Mesodermal cell (in vitro differentiated cells): ENCODE data around the gene CILP.

Source experiments
- H3K27ac ChIP-seq: 2 replicates; pipeline ENCODE4 v1.7.0; 2013; ENCODE audit warnings: mild to moderate bottlenecking, low read depth, low read length, moderate library complexity; ENCODE audit not compliant: severe bottlenecking
- H3K36me3 ChIP-seq: 2 replicates; pipeline ENCODE4 v1.7.1; 2013; ENCODE audit warnings: mild to moderate bottlenecking, low read length, moderate library complexity; ENCODE audit not compliant: control insufficient read depth, insufficient read depth
- H3K4me1 ChIP-seq: one replicate; pipeline ENCODE4 v1.7.1; 2013; ENCODE audit warnings: mild to moderate bottlenecking, low read length; ENCODE audit not compliant: insufficient read depth, control insufficient read depth, poor library complexity, severe bottlenecking
- H3K4me3 ChIP-seq: 2 replicates; pipeline ENCODE4 v1.7.0; 2013; ENCODE audit warnings: low read length, control low read depth, mild to moderate bottlenecking; ENCODE audit not compliant: insufficient read depth, poor library complexity, severe bottlenecking; ENCODE audit errors: extremely low read depth
- H3K9me3 ChIP-seq: 2 replicates; pipeline ENCODE4 v1.7.1; 2013; ENCODE audit warnings: mild to moderate bottlenecking, low read length, moderate library complexity; ENCODE audit not compliant: control insufficient read depth
- WGBS, 2 experiments: methylation state at CpG; one replicate each; pipeline ENCODE4 v1.1.5; 2013; ENCODE audit warnings: missing lambda C conversion rate in 2 of 2; ENCODE audit not compliant: insufficient coverage in 2 of 2; 5-methylcytosine and 5-hydroxymethylcytosine counted together

Gene CILP

DNA sequence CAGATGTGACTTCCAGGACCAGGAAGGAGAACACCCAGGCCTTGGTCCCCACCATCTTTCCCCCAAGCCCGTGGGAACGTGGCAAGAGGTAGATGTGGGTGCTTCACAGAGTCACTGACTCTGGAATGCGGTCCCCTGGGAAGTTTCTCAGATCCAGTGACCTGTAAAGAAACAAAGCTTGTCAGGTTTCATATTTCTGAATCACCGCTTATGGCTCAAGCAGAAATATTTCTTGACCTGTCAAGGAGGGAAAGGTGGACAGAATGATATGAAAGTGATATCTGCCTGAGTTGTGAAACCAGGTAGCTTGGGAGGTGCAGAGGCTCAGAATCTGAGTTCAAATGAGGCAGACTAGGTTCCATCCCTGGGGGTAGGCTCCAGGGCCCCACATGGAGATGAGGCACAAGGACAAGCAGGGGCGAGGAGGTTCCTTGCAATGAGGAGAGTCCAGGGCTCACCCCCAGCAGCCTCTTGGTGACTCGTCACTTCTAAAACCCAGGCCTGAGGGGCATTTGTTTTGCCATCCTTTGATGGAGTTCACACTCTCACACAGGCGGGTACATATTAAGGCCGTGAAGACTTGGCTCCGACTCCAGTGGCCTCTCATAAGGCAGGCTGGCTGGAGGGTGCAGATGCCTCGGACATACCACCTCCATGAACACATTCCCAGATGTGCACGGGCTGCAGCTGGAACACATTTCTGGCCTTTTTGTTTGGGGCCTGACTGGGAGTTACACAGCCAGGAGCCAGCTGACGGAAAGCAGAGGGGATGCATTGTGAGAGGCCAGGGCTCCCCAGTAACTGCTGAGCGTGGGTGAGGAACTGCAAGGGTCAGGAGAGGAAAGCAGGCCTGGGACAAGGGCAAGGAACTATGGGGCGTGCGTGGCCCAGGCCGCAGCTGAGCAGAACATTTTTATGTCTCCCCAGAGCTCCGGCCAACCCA is 1.3 kb downstream of the CILP start:
- WGBS, 2 experiments = 76 to 79% methylated on average over 10 to 15 of the region's 17 CpGs
- Histone ChIP-seq H3K4me1 (peaks cover 6% of the 10 kb centered on the region), H3K9me3 (no peaks in the 10 kb centered on the region), H3K27ac (no peak overlapping the region), H3K36me3 (no peaks in the 10 kb centered on the region), H3K4me3 (no peak overlapping the region)

DNA sequence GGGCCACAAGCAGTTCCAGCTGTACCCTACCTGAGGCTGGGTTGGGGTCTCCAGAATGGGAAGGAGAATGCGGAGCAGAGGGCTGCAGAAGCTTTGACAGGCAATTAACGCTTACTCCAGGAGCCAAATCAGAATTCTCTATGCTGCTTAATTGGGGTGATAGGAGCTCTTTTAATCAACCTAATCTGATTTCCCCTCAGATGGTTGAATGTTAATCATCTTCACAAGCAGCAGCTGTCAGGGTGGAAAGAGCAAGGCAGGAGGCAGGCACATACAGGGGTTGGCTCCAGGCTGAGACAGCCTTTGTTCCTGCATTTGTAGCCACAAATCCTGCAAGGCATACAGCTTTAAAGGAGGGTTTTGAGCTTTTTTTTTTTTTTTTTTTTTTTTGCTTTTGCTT is 2.6 kb downstream of the CILP start:
- H3K27ac ChIP-seq = peak overlapping the region; percentile 7
- no peaks in the 10 kb centered on the region for H3K36me3 ChIP-seq
- H3K4me1 ChIP-seq = peaks cover 6% of the 10 kb centered on the region
- WGBS, 2 experiments = 83 to 86% methylated on average over 1 of the region's 2 CpGs
- H3K4me3 ChIP-seq = no peak overlapping the region
- no peaks in the 10 kb centered on the region for H3K9me3 ChIP-seq

DNA sequence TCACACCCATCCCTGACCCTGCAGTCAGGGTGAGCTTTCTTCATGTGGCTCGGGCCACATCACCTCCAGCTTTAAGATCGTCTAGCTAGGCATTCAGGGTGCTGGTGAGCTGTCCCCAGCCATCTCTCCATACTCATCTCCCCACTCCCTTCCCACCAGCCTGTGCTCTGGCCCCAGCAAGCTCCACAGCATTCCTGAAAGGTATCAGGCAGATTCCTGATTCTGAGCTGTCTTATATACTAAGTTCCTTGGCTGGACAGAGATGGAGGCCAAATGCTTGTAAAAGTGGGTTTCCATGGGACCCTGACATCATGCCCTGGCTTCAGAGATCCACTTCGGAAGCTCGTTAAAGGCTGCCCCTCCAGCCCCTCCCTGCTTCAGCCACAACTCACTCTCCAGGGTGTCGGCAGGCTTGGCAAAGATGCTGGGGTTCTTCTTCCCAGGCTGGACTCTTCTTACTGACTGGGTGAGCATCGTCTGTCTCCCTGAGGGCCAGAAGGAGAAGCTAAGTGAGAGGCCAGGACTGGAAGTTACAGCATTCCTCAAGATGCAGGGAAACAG is 3.9 kb downstream of the CILP start:
- Histone ChIP-seq H3K36me3 (no peaks in the 10 kb centered on the region), H3K9me3 (no peaks in the 10 kb centered on the region), H3K27ac (no peak overlapping the region), H3K4me3 (no peak overlapping the region), H3K4me1 (peaks cover 6% of the 10 kb centered on the region)
- WGBS, 2 experiments = 92 to 96% methylated on average over 4 to 5 of the region's 6 CpGs

DNA sequence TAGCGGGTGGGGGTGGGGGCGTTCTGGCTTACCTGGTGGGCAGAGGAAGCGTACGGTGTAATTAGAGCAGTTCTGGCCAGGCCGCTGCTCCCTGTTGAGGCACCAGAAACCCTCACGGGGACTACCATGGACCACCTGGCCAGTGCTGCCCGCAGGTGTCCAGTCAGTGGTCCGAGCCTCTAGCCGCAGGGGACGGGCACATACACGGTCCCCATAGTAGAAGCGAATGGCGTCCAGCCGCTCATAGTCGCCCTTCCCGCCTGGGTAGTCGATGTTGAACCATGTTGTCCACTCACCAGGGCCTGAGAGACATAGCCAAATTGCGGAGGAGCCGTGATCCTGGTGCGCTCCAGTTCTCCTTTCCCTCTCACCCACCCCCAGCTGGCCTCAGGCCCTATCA is 4.5 kb downstream of the CILP start:
- H3K9me3 ChIP-seq = no peaks in the 10 kb centered on the region
- 96 to 97% methylated on average over 18 of the region's 20 CpGs for WGBS, 2 experiments
- H3K4me3 ChIP-seq = no peak overlapping the region

DNA sequence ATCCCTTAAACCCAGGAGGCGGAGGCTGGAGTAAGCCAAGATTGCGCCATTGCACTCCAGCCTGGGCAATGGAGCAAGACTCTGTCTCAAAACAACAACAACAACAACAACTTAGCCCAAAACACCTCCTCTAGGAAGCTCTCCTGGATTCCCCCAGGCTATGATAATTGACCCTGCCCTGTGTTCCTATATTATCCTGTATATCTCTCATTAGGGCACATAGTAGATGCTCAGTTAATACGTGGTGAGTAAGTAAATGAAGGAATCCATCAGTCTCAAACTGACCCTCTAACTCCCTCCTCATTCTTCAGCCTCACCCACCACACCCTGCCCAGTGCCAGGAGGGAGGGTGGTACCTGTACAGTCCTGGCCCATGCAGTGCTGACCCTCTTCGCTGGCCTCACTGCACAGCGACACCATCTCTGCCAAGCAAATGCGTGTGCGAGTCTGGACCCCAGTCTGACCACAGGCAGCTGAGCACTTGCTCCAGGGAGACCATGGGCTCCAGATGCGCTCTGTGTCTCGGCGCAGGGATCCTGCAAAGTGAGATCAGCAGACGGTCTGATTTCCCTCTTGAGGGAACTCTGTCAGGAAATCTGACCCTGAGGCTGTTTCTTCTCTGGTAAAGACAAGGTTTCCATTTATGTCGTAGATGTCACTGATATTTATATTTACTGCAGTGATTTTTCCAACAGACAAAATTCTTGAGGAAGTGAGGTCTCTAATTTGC is 6.2 kb downstream of the CILP start:
- Histone ChIP-seq H3K9me3 (no peaks in the 10 kb centered on the region), H3K27ac (no peak overlapping the region), H3K36me3 (no peaks in the 10 kb centered on the region), H3K4me1 (peaks cover 6% of the 10 kb centered on the region), H3K4me3 (no peak overlapping the region)
- 97 to 98% methylated on average over 10 of the region's 12 CpGs for WGBS, 2 experiments

More for the DNA sequence above, 4.5 kb downstream of the CILP start:
- no peak overlapping the region for H3K27ac ChIP-seq
- peaks cover 6% of the 10 kb centered on the region for H3K4me1 ChIP-seq
- no peaks in the 10 kb centered on the region for H3K36me3 ChIP-seq

DNA sequence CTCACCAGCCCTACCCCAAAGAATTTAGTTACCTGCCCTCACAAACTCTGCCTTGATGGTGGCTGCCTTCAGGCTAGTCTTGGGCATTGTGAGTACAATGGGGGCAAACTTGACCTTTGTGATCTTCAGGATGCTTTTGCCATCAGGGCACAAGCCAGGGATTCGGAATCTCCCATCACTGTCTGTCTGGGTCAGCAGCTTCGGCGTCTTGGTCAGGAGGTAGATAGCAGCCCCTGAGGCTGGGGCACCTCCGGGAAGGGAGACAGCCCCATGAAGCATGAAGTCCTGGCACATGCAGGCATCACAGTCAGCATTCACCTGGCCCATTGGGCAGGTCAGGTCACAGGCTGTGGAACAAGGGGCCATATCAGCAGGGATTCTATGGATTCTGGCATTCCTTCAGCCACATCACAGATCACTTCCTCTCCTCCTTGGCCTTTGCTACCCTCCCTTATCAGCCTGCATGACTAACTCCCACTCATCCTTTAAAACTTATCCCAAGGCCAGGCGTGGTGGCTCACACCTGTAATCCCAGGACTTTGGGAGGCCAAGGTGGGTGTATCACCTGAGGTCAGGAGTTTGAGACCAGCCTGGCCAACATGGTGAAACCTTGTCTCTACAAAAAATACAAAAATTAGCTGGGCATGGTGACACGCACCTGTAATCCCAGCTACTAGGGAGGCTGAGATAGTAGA is 6.9 kb downstream of the CILP start:
- no peaks in the 10 kb centered on the region for H3K9me3 ChIP-seq
- H3K36me3 ChIP-seq = no peaks in the 10 kb centered on the region
- WGBS, 2 experiments = 92 to 96% methylated on average over 5 of the region's 6 CpGs
- H3K4me1 ChIP-seq = peaks cover 5% of the 10 kb centered on the region
- no peak overlapping the region for H3K27ac ChIP-seq
- no peak overlapping the region for H3K4me3 ChIP-seq

DNA sequence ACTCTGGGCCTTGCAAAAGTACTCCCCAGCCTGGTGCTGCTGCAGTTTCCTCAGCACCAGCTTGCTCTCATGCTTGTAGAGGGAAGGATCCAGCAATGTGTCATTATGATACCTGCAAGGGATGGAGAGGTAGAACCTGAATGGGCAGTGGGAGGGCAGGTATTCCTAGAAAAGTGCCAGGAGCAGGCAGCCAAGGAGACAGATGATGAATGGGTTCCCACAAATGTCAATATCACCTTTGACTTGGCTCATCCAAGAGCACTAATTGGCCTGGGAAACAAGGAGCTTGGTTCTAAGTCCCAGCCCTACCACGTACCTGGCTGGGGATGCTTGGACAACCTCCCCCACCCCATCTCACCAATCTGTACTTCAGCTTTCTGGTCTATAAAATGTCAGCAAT is 9.4 kb downstream of the CILP start:
- whole genome bisulfite sequencing, 2 experiments = 100% methylated on average over 1 of the region's 1 CpG

DNA sequence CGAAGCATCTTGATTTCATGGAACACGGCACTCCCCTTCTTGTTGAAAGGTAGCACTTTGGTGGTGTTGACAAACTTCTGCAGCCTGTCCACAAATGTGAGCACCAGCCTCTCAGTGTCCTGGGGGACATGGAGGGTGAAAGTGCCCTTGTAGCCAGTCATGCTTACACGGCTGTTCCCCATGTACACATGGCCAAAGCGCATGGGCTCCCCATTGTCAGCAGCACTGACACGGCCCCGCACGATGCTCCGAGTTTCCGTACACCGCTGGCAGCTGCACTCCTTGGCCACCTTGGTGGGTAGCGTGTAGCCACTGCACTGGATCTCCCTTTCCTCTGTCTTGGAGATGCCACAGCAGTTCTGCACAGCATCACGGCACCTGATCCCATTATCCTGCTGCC is 12.7 kb downstream of the CILP start:
- Histone ChIP-seq H3K27ac (no peak overlapping the region), H3K36me3 (no peaks in the 10 kb centered on the region), H3K9me3 (no peaks in the 10 kb centered on the region), H3K4me1 (no peaks in the 10 kb centered on the region), H3K4me3 (no peak overlapping the region)
- WGBS, 2 experiments = 96% methylated on average over 11 of the region's 12 CpGs

More for the DNA sequence above, 9.4 kb downstream of the CILP start:
- no peaks in the 10 kb centered on the region for H3K9me3 ChIP-seq
- H3K4me3 ChIP-seq = no peak overlapping the region
- no peaks in the 10 kb centered on the region for H3K36me3 ChIP-seq
- no peaks in the 10 kb centered on the region for H3K4me1 ChIP-seq
- H3K27ac ChIP-seq = no peak overlapping the region

DNA sequence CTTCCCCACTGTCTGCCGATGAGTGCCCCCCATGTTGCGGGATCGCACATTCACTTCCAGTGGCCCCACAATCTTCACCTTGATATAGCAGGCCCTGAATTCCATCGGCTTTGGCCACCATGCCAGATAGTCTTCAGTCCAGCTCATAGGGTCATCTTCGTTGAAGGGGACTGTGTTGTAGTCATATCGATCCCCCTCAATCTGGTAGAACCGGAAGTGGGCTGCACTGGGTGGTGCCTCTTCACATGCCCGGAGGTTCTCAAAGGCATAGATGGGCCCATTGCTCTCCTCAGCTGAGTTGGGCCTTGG is 14.0 kb downstream of the CILP start:
- Histone ChIP-seq H3K36me3 (no peaks in the 10 kb centered on the region), H3K27ac (no peak overlapping the region), H3K9me3 (no peaks in the 10 kb centered on the region), H3K4me3 (no peak overlapping the region), H3K4me1 (no peaks in the 10 kb centered on the region)
- 90 to 99% methylated on average over 8 of the region's 8 CpGs for WGBS, 2 experiments

DNA sequence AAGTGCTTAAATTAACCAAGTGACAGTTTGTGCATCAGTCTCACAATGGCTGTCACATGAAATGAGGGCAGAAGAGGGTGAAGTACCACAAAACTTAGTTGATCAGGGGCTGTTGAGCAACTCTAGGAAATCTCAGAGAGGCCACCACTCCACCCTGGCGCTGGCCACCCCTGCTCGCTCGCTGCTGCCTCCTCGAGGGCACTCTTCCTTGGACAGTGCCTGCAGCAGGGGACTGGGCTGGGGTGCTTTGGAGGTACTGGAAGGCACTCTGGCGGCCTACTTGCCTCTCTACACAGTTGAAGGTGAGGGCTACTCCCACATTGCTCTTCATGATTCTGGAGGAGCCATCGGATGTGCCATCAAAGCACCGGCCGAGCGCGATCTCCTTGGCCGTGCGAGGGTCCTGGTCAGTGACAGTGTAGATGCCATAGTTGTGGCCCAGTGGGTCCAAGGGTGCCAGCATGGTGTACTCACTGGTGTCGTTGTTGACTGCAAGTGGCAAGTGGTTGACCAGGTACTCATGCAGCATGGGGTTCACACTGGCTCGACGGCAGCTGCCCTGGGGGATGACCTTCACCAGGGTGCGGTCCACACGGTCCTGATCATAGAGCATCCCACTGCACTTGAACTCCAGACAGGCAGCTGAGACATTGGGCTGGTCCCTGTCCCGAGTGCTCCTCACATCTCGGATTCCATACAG is 14.5 kb downstream of the CILP start:
- 95 to 96% methylated on average over 16 to 19 of the region's 19 CpGs for WGBS, 2 experiments
- H3K4me3 ChIP-seq = no peak overlapping the region
- H3K9me3 ChIP-seq = no peaks in the 10 kb centered on the region
- no peaks in the 10 kb centered on the region for H3K4me1 ChIP-seq
- no peak overlapping the region for H3K27ac ChIP-seq
- H3K36me3 ChIP-seq = no peaks in the 10 kb centered on the region
